Measurements from ENCODE around the gene IKZF3. TPM values are rescaled to one million over a fixed set of nuclear protein-coding genes. Genes with fewer than 3 reads are reported as not detected.
A peak's percentile ranks its signal among the peaks of the same experiment; 100 is the strongest.
"Not testable (repeated sequence)": the region's sequence is repeated elsewhere in the genome, so short reads cannot be mapped to it uniquely, and the experiment has no call there.

The IKZF3 gene
- total and polyA plus RNA-seq, 5 donors, result 0.14 to 1.3 (median 0.50) TPM

GRCh38 chr17:39722104-39722503, 142.0 kb downstream of the IKZF3 start:
- WGBS, result 95% methylated on average over 6 of the region's 6 CpGs
- ATAC-seq (no peak), DNase-seq (peak in 1 of 3 donors; percentile 6)
- Histone ChIP-seq H3K27me3 (ENCODE audit: control insufficient read depth, insufficient read depth) (no peaks in the 10 kb centered on the region), H3K4me3 (ENCODE audit: low read length) (no peak overlapping the region), H3K4me1 (ENCODE audit: control insufficient read depth, insufficient read depth, low read length) (no peaks in the 10 kb centered on the region), H3K27ac (ENCODE audit: low read length) (no peak overlapping the region), H3K9me3 (ENCODE audit: control insufficient read depth, low read length) (no peaks in the 10 kb centered on the region)
- intact Hi-C loops (cut with DNase I), result loop anchor here in 1 of 4 donors (10.0 kb wide), 1 partner anchor 57 kb away; the partner anchor contains the start of genes PNMT and TCAP

- intact Hi-C loops (cut with DNase I), result loop anchor here in 1 of 4 donors (10.0 kb wide), 1 partner anchor 55 kb away; the partner anchor contains the start of genes PNMT and TCAP
- 84% methylated on average over 7 of the region's 7 CpGs for WGBS
- Histone ChIP-seq H3K27ac (ENCODE audit: low read length) (no peak overlapping the region), H3K9me3 (ENCODE audit: control insufficient read depth, low read length) (no peaks in the 10 kb centered on the region), H3K27me3 (ENCODE audit: control insufficient read depth, insufficient read depth) (no peaks in the 10 kb centered on the region), H3K4me1 (ENCODE audit: control insufficient read depth, insufficient read depth, low read length) (no peaks in the 10 kb centered on the region), H3K4me3 (ENCODE audit: low read length) (no peak overlapping the region)
- ATAC-seq (no peak), DNase-seq (peak in 1 of 3 donors; percentile 19)
These were observed 144.4 kb downstream of the IKZF3 start for GRCh38 chr17:39719563-39720355.

DNA sequence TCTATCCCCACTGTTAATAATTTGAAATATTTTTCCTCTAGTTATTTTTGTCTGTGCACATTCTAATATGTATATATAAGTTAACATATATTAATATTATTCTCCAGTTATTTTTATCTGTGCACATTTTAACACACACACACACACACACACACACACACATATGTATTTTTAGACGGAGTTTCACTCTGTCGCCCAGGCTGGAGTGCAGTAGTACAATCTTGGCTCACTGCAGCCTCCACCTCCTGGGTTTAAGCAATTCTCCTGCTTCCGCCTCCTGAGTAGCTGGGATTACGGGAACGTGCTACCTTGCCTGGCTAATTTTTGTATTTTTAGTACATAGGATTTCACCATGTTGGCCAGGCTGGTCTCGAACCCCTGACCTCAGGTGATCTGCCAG, 146.5 kb downstream of the IKZF3 start:
- no peaks in the 10 kb centered on the region for H3K4me1 ChIP-seq (ENCODE audit: control insufficient read depth, insufficient read depth, low read length)
- no peak for ATAC-seq

GRCh38 chr17:39716879-39717536, 147.1 kb downstream of the IKZF3 start:
- Histone ChIP-seq H3K4me1 (ENCODE audit: control insufficient read depth, insufficient read depth, low read length) (no peaks in the 10 kb centered on the region), H3K27me3 (ENCODE audit: control insufficient read depth, insufficient read depth) (no peaks in the 10 kb centered on the region), H3K9me3 (ENCODE audit: control insufficient read depth, low read length) (no peaks in the 10 kb centered on the region), H3K4me3 (ENCODE audit: low read length) (no peak overlapping the region), H3K27ac (ENCODE audit: low read length) (no peak overlapping the region)
- 77% methylated on average over 11 of the region's 11 CpGs for WGBS
- peak; percentile 24 to 30 for ATAC-seq
- DNase-seq, result peak in 1 of 3 donors; percentile 46
- intact Hi-C loops (cut with DNase I), result no loop called here

More for the DNA sequence above, 146.5 kb downstream of the IKZF3 start:
- no peak overlapping the region for H3K27ac ChIP-seq (ENCODE audit: low read length)
- WGBS, result 67% methylated on average over 6 of the region's 6 CpGs
- intact Hi-C loops (cut with DNase I), result no loop called here
- no peaks in the 10 kb centered on the region for H3K9me3 ChIP-seq (ENCODE audit: control insufficient read depth, low read length)
- no peak for DNase-seq
- H3K27me3 ChIP-seq (ENCODE audit: control insufficient read depth, insufficient read depth), result no peaks in the 10 kb centered on the region
- no peak overlapping the region for H3K4me3 ChIP-seq (ENCODE audit: low read length)

DNA sequence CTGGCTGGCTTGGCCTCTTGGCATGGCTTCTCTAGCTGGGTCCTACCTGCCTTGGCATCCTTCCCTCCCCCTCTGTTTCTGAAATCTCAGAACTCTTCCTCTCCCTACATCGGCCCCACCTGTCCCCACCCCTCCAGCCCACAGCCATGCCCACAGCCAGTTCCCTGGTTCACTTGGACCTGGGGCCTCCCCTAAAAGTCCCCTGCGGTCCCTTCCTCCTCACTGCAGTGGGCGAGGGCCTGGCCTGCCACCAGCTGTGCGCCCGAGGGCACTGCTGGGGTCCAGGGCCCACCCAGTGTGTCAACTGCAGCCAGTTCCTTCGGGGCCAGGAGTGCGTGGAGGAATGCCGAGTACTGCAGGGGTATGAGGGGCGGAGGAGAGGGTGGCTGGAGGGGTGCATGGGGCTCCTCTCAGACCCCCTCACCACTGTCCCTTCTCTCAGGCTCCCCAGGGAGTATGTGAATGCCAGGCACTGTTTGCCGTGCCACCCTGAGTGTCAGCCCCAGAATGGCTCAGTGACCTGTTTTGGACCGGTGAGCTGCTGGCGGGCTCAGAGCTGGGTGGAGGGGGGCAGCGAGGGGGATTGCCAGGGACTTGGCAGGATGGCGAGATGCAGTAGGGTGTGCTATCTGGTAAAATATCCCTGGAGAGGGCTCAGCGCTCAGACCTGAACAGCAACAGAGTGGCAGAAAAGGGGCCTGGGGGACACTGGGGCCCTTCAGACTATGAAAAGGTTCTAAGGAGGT, 147.9 kb downstream of the IKZF3 start:
- intact Hi-C loops (cut with DNase I), result no loop called here
- no peaks in the 10 kb centered on the region for H3K4me1 ChIP-seq (ENCODE audit: control insufficient read depth, insufficient read depth, low read length)
- no peak overlapping the region for H3K4me3 ChIP-seq (ENCODE audit: low read length)
- H3K27me3 ChIP-seq (ENCODE audit: control insufficient read depth, insufficient read depth), result no peaks in the 10 kb centered on the region
- H3K9me3 ChIP-seq (ENCODE audit: control insufficient read depth, low read length), result no peaks in the 10 kb centered on the region
- WGBS, result 76% methylated on average over 15 of the region's 15 CpGs
- ATAC-seq, result peak; percentile 31 to 57
- peak overlapping the region; percentile 31 for H3K27ac ChIP-seq (ENCODE audit: low read length)
- DNase-seq, result peak in 1 of 3 donors; percentile 67

- no peaks in the 10 kb centered on the region for H3K9me3 ChIP-seq (ENCODE audit: control insufficient read depth, low read length)
- DNase-seq, result no peak
- H3K4me3 ChIP-seq (ENCODE audit: low read length), result no peak overlapping the region
- peak in 1 of 2 donors; percentile 9 for ATAC-seq
- no peaks in the 10 kb centered on the region for H3K4me1 ChIP-seq (ENCODE audit: control insufficient read depth, insufficient read depth, low read length)
- intact Hi-C loops (cut with DNase I), result no loop called here
- 87% methylated on average over 18 of the region's 18 CpGs for WGBS
- H3K27me3 ChIP-seq (ENCODE audit: control insufficient read depth, insufficient read depth), result no peaks in the 10 kb centered on the region
- H3K27ac ChIP-seq (ENCODE audit: low read length), result no peak overlapping the region
These were observed 148.6 kb downstream of the IKZF3 start for GRCh38 chr17:39715375-39716072.

DNA sequence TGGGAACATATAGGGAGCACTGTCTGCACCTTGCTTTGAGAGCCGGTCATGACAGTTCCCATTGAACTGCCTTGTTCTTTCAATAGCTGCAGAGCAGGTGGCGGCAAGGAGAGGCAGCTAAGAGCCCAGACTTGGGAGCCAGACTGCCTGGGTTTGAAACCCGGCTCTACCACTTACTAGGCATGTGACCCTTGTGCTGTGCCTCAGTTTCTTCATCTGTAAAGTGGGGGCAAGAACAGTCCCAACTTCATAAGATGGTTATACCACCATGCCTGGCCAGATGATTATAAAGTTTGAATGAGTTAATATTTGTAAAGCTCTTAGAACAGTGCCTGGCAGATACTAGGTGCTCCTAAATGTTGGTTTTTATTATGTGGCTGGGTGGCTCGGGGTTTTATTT, 149.9 kb downstream of the IKZF3 start:
- Histone ChIP-seq H3K27me3 (ENCODE audit: control insufficient read depth, insufficient read depth) (no peaks in the 10 kb centered on the region), H3K27ac (ENCODE audit: low read length) (no peak overlapping the region), H3K4me3 (ENCODE audit: low read length) (no peak overlapping the region), H3K4me1 (ENCODE audit: control insufficient read depth, insufficient read depth, low read length) (no peaks in the 10 kb centered on the region), H3K9me3 (ENCODE audit: control insufficient read depth, low read length) (no peaks in the 10 kb centered on the region)
- ATAC-seq (no peak), DNase-seq (no peak)
- intact Hi-C loops (cut with DNase I), result no loop called here
- 96% methylated on average over 4 of the region's 4 CpGs for WGBS

- ATAC-seq, result no peak
- 85% methylated on average over 10 of the region's 10 CpGs for WGBS
- intact Hi-C loops (cut with DNase I), result no loop called here
These were observed 152.3 kb downstream of the IKZF3 start for GRCh38 chr17:39711851-39712250.

GRCh38 chr17:39711071-39711470, 153.0 kb downstream of the IKZF3 start:
- H3K4me3 ChIP-seq (ENCODE audit: low read length); intact Hi-C loops (cut with DNase I); H3K9me3 ChIP-seq (ENCODE audit: control insufficient read depth, low read length); H3K4me1 ChIP-seq (ENCODE audit: control insufficient read depth, insufficient read depth, low read length); ATAC-seq; DNase-seq; H3K27ac ChIP-seq (ENCODE audit: low read length); H3K27me3 ChIP-seq (ENCODE audit: control insufficient read depth, insufficient read depth): not testable (repeated sequence)
- WGBS, result 85% methylated on average over 11 of the region's 11 CpGs

More at GRCh38 chr17:39711851-39712250, 152.3 kb downstream of the IKZF3 start:
- no peak overlapping the region for H3K4me3 ChIP-seq (ENCODE audit: low read length)
- no peak overlapping the region for H3K27ac ChIP-seq (ENCODE audit: low read length)
- peak in 1 of 3 donors; percentile 38 for DNase-seq
- no peaks in the 10 kb centered on the region for H3K4me1 ChIP-seq (ENCODE audit: control insufficient read depth, insufficient read depth, low read length)
- H3K27me3 ChIP-seq (ENCODE audit: control insufficient read depth, insufficient read depth), result no peaks in the 10 kb centered on the region
- H3K9me3 ChIP-seq (ENCODE audit: control insufficient read depth, low read length), result no peaks in the 10 kb centered on the region

Data from right cardiac atrium (tissue), 5 donors.